ENCODE results near the gene PHF13.

- TF ChIP-seq POLR2A (IDR thresholded peaks at IDR 0.05): no peak
- no peak for TF ChIP-seq CTCF (IDR thresholded peaks at IDR 0.05)
These were observed 15.8 kb upstream of the PHF13 start for GRCh38 chr1:6597777-6598131.
